HG03354 (cell line): Measurements from ENCODE around the gene NHERF2.
"Not testable (repeated sequence)": the region's sequence is repeated elsewhere in the genome, so short reads cannot be mapped to it uniquely, and the experiment has no call there.

ENCODE experiments used
- ATAC-seq: cut with Tn5 transposase; IDR thresholded peaks from one replicate; pipeline ENCODE4 v1.9.1; 2021; ENCODE audit warnings: mild to moderate bottlenecking; ENCODE audit not compliant: unreplicated experiment, poor library complexity, severe bottlenecking

The NHERF2 gene

DNA sequence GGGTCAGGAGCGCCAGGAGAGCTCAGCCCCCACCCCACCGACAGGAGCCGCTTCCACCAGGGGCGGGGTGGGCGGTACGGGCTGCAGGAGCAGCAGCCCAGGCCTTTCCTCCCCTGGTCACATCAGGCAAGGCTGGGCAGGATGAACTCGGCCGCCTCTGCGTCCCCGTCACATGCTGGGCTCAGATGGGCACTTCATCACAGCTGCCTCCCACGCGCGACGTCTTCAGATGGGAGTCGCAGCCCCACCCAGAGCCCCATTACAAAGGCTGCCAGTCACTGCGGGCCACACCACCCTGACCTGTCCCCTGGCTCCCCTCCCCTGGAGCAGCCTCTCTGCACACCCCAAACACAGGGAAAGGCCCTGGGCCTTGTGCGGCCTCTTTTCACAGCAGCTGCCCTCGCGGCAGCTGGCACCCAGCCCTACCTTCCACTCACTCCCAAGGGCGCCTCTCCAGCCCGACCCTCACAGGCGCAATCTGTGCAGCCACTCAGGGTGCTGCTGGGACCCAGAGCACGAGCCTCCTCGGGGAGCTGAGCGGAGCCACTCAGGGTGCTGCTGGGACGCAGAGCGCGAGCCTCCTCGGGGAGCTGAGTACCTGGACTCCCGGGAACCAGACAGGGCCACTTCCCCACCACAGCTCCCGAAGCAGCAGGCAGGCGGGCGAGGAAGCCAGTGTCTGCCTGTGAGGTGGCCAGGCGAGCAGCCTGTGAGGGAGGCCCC is 21.7 kb upstream of the NHERF2 start:
- ATAC-seq = no peak

DNA sequence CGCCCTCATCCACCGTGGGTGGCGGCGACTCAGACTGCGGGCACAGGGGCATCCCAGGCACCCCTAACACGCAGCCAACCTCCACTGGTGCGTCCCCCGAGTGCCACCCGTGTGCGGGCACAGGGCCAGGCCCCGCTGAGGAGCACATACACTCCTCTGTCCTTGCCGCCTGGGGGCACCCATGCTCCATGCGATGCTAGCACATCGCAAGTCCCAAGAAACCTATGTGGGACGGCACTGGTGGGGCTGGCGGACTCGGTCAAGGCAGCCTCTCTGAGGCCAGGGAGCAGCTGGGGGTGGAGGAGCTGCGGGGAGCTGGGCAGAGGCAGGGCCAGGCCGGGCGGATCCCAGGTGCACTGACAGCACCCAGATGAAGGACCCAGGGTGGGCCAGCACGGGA is 21.1 kb upstream of the NHERF2 start:
- ATAC-seq = no peak

DNA sequence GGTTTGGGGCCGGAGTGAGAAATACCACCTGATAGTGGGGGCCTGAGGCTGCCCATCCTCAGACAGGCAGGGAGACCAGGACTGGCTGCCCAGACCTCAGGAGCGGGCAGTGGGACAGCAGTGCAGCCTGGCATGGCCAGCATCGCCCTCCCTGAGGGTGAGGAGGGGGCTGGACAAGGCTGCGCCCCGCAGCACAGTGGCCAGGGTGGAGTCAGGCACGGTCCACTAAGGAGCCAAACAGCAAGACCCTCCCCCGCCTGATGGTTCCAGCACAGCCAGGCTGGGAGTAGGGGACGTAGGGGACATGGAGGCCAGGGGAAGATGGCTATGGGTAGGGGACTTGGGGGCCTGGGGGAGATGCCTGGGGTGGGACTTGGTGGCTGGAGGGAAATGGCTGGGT is 20.4 kb upstream of the NHERF2 start:
- ATAC-seq = no peak

DNA sequence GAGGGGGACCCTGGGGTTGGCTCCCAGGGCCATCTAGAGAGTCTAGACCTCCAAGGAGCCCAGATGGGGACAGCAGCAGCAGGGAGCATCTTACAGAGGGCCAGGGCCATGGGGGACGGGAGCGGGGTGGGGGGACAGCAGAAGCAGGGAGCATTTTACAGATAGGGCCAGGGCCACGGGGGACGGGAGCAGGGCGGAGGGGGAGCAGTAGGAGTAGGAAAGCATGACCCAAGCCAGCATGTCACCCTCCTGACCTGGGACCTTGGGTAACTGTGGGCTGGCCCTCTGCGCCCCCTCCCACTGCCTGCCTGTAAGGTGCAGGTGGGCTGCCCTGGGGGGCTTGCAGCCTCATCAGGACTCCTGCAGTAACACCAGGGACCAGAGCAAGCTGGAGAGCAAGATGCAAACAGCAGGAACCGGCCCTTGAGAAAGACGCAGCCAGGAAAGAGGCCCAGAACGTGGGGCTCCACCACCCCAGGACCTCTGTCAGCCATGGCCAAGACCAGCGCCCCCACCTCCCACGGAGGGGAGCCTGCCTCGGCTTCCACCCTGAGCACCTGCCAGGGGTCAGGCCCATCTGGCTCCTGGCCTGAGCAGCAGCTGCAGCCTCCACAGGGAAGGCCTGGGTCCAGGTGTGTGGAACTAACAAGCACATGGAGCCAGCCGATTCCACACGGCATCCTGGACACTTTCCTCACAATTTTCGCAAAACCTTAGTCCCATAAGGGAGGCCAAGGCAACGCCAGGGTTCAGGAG is 19.4 kb upstream of the NHERF2 start:
- no peak for ATAC-seq

DNA sequence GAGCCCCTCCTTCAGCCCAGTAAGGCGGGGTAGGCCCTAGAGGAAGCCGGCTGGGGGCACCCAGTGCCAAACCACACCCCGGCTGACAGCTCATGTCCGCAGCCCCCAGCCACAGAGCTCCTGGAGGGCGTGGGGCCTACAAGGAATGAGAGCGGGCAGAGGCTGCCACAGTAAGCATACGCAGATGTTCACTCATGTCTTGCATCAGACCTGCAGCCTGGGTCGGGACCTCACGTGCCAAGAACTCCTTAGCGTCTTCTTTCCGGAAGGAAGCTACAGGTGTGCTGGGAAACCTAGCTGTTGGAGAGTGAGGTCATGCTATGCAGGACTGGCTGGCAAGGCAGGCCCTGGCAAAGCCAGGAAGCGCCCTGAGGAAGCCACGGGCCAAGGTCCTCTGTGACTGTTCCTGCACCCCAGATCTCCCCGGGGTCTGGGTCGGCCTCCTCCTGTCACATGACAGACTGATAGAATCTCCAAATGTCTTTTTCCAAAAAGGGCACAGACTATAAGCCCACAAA is 18.6 kb upstream of the NHERF2 start:
- no peak for ATAC-seq

DNA sequence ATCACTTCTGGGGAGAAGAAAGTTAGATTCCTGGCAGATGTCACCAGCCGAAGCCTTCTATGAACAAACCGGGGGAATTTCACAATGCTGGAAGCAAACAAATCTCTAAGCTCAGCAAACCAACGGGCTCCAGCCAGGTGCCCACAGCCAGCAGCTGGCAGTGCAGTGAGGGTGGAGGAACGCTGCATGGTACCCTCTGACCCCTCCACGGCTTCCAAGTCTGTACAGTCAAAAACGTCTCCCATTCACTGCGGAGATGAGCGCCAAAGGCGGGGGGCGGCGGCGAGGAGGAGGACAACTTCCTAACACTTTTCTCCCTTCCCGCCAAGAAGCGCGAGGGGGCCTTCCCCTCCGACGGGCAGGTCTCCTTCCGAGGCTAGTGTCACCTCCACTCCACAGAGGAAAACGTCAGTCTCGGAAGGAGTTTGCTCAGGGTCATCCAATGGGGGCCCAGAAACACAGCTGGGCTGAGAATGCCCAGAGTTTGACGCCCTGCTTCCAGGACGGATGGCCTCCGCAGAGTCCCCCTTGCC is 18.0 kb upstream of the NHERF2 start:
- peak; percentile 10 for ATAC-seq

DNA sequence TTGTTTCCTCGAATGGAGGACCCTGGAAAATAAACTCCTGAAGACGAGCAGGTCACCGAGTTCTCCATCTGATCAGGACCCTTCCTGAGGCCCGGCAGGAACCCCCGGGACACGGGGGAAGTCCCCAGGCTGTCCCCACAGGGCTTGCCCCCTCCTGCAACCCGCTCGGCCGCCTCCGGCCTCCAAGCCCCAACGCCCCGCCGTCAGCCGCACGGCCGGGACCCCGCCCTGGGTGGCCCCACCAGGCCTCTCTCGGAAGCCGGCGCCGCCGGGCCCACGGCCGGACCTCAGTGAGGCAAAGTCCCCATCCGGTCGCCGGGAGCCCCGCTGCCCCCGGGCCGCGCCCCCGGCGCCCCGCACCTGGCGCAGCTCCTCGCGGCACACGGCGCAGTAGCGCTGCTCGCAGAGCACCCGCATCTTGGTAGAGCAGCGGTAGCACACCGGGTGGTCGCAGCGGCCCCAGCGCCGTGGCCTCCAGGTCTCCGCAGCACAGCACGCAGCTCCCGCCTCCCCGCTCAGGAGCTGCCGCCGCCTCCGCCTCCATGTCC is 17.5 kb upstream of the NHERF2 start:
- peak; percentile 44 for ATAC-seq

DNA sequence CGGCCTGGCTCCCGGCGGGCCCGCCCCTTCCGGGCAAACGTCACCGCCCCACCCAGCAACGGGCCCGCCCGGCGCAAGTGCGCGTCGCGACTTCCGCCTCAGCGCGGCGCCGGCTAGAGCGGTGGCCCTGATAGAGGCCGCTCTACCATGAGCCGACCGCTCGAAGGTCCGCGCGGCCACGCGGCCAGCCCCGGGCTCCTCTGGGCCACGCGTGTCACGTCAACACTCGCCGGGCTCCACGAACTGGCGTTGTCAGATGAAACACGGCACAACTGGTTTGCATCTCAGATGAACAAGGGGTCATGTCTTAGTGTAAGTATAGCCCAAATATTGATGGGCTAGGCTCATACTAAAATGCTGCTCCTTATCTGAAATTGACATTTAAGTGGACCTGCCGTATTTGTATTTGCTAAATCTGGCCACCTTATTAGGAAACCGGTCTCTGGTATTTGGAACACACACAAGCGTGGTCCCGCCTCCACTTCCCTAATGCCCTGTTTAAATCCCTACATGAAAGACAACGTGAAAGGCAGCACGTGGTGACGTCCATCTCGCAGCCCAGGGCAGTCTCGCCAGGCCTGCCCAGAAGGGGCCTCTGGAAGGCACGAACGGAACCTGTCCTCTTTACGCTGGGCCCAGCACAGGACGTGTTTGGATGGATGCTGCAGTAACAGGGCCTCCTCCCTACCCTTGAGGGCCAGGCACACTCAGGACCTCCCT is 16.8 kb upstream of the NHERF2 start, which contains the start of gene ZNF598:
Gene ZNF598, minus strand, starts transcription at position 31 of the 720 bp plus-strand sequence.
- ATAC-seq = peak; percentile 81

DNA sequence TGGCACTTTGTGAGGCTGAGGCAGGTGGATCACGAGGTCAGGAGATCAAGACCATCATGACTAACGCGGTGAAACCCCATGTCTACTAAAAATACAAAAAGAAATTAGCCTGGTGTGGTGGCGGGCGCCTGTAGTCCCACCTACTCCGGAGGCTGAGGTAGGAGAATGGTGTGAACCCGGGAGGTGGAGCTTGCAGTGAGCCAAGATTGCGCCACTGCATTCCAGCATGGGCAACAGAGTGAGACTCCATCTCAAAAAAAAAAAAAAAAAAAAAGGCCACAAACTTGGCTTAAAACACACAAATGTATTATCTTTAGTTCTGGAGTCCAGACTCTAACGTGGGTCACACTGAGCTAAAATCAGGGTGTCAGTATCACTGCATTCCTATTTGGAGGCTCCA is 15.0 kb upstream of the NHERF2 start:
- not testable (repeated sequence) for ATAC-seq

DNA sequence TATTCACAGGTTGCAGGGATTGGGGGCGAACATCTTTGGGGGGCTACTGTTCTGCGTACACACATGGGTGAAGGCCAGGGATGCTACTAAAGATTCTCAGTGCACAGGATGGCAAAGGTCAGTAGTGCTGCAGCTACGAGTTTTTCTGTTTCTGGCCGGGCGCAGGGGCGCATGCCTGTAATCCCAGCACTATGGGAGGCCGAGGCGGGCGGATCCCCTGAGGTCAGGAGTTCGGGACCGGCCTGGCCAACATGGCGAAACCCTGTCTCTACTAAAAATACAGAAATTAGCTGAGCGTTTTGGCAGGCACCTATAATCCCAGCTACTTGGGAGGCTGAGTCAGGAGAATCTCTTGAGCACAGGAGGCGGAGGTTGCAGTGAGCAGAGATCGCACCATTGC is 13.2 kb upstream of the NHERF2 start:
- ATAC-seq = no peak

DNA sequence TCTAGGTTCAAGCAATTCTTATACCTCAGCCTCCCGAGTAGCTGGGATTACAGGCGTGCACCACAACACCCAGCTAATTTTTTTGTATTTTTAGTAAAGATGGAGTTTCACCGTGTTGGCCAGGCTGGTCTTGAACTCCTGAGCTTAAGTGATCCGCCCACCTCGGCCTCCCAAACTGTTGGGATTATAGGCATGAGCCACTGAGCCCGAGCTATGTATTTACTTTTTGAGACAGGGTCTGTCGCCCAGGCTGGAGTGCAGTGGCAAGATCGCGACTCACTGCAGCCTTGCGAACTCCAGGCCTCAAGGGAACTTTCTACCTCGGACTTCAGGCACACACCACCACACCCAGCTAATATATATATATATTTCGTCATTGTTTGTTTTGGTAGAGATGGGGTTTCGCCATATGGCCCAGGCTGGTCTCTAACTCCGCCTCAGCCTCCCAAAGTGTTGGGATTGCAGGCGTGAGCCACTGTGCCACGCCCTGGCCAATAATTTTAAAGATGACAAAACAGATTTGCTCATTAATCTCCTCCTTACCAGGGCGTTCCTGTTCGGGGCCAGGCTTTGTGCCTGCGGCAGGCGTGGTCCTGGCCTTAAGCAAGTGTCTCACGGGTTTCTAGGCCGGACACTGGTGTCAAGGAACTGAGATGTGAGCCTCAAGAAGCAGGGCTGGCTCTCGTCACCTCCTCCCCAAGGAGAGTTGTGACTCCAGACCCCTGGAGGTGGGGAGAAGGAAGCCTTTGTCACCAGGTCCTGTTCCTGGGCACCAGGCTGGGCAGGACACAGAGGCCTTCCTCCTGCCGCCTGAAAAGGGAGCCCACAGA is 11.4 kb upstream of the NHERF2 start:
- no peak for ATAC-seq

DNA sequence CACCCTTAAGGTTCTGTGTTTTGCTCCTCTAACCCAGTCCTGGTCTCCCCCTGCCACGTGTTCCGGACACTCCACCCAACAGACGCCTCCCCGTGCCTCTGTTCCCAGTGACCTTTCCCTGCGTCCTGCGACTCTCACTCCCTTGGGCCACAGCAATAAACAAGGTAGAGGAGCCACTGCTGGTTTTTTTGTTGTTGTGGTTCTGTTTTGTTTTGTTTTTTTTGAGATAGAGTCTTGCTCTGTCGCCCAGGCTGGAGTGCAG is 10.8 kb upstream of the NHERF2 start:
- ATAC-seq = no peak

DNA sequence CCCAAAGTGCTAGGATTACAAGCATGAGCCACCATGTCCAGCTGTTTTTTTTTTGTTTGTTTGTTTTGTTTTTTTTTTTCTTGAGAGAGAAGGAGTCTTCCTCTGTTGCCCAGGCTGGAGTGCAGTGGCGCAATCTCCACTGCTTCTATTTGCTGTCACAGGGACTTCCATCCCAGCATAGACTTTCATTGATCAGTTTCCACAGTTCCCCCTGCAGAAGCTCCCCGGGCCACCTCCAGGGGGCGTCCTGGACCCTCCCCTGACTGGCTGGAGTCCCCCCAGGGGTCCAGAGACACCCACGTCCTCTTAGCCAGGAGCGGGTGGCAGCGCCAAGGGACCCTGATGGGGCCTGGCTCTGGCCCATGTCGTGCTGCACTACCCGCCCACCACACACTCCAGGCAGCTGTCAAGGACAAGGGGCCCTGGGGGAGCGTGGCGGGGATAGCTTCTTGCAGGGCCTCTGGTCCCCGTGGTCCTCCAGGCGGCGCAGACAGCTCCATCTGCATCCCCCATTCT is 10.2 kb upstream of the NHERF2 start:
- no peak for ATAC-seq

DNA sequence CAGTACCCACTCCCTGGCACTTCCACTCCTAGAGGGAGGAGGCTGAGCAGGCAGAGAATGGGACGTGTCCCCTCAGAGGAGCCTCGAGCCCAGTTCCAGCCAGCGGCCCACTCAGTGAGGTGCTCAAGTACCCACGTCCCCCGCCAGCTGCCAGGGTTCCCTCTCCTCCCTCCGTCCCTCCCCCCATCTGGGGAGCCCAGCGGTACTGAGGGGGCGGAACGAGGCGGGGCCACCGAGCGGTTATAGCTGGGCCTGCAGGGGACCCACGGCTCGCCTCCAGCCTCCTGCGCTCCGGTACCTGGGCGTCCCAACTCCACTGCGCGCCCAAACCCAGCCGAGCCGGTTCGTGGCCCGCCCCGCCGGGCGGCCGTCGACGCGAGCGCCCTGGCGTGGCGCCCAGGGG is 7.2 kb upstream of the NHERF2 start, which contains the start of gene NPW:
Gene NPW, plus strand, starts transcription at position 268 of the 403 bp plus-strand sequence.
- ATAC-seq = no peak

DNA sequence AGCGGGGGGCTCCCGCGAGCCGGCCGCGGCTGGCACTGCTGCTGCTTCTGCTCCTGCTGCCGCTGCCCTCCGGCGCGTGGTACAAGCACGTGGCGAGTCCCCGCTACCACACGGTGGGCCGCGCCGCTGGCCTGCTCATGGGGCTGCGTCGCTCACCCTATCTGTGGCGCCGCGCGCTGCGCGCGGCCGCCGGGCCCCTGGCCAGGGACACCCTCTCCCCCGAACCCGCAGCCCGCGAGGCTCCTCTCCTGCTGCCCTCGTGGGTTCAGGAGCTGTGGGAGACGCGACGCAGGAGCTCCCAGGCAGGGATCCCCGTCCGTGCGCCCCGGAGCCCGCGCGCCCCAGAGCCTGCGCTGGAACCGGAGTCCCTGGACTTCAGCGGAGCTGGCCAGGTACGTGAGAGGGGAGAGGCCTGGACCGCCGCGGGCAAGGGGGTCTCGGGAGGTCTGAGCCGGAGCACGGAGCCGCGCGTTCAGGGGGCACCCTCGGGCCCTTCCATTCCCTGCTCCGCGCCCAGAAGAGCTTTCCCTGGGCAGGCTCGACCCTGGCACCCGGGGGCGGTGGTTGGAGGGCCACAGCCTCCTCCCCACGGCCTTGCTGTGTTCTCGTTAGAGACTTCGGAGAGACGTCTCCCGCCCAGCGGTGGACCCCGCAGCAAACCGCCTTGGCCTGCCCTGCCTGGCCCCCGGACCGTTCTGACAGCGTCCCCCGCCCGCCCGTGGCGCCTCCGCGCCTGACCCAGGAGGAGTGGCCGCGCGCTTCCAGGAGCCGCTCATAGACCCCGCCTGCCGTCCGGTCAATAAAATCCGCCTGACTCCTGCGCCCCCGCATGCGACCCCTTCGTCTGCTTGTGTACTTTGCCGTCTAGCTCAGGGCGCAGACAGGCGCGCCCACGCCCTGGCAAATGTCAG is 6.5 kb upstream of the NHERF2 start:
- ATAC-seq = no peak

DNA sequence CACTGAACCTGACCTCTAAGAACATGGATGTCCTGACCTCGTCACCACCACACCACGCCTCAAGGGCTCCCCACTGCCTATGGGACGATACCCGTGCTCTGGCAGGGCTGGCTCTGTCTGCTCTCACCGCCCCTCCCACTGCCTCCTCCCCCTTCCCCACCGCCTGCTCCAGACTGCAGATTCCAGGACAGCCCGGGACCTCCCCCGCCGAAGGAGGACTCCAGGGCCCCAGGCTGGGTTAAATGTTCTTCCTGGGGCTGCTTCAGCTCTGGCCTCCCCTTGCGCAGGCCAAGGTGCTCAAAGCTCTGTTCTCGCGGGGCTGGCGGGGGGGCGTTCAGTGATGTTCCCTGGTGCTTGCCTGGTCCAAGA is 4.0 kb upstream of the NHERF2 start:
- ATAC-seq = no peak

DNA sequence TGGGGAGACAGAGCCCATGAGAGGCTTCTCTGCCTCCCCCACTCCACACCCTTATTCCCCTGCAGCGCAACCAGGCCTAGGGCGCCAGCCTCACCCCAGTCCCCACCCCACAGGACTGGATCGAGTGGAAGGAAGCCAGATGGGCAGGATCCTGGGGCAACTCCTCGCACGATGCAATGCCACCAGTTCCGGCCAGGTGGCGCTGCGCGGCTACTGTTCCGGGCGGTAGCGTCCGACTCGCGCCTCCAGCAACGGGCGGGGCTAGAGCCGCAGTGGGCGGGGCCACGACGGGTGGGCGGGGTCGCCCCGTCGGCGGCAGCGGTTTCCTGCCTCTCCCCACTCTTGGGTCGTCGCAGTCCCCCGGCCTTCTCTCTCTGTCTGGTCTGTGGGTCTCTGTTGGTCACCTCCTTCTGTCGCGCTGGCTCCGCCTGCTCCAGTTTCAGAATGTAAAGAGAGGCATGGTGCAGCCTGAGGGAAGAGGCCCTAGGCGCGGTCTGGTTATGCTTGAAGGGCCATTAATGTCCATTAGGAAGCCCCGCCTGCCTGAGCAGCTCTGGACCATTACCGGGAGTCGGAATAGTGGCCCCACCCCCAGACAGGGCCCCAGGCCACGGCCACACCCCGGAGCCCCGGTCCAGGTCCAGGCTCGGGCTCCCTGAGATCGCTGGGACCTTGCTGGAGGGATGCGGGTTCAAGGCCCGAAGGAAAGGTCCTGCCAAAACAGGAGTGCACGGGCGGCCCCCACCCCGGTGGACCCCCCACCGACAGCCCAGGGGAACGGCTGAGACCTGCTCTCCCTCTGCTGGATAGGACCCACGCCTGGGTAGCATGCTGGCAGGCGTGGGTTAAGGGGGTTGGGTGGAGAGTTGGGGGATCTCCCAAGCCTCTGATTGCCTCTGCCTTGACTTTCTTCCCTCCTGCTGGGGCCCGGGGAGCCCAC is 3.3 kb upstream of the NHERF2 start:
- no peak for ATAC-seq
